ENCODE measurements around the gene RCSD1. TPM values are rescaled to one million over a fixed set of nuclear protein-coding genes. Genes with fewer than 3 reads are reported as not detected.
"Not testable (repeated sequence)": the region's sequence is repeated elsewhere in the genome, so short reads cannot be mapped to it uniquely, and the experiment has no call there.

The RCSD1 gene
- total and polyA plus RNA-seq, 12 donors = 3.3 to 15.4 (median 9.4) TPM

DNA sequence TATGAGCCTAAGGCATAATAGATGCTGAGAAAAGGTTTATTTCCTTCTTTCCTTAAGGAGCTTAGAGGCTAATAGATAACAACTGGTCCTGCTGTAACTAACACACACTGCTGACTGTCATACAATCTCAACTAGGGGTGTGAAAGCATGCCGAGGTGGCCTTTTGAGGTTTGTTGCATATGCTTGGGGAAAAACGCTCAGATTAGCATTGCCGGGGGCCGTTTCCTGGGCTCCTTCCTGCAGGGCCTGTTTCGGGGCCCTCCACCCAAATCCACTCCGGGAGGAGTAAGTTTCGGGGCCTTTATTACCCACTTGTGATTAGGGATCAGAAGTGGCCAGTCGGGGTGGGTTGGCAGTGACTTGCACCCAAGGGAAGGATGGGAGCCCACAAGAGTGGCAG lies 27.2 kb upstream of the RCSD1 start:
- Histone ChIP-seq H3K4me3 (no peak overlapping the region), H3K4me1 (replicated peaks in 1 of 2) (peaks cover 6 to 26% of the 10 kb centered on the region in 2 donors), H3K27ac (no peak overlapping the region), H3K36me3 (replicated peaks in 1 of 2) (no peaks in the 10 kb centered on the region), H3K27me3 (no peaks in the 10 kb centered on the region), H3K9me3 (replicated peaks in 1 of 3) (peaks cover 0 to 4% (median 0%) of the 10 kb centered on the region in 3 donors)
- intact Hi-C loops (cut with DNase I) = no loop called here
- TF ChIP-seq CTCF (IDR thresholded peaks at IDR 0.05) (no peak), POLR2A (IDR thresholded peaks at IDR 0.05) (no peak)
- WGBS, 4 donors = 78 to 93% (median 81%) methylated on average over 8 of the region's 8 CpGs
- no peak for DNase-seq

DNA sequence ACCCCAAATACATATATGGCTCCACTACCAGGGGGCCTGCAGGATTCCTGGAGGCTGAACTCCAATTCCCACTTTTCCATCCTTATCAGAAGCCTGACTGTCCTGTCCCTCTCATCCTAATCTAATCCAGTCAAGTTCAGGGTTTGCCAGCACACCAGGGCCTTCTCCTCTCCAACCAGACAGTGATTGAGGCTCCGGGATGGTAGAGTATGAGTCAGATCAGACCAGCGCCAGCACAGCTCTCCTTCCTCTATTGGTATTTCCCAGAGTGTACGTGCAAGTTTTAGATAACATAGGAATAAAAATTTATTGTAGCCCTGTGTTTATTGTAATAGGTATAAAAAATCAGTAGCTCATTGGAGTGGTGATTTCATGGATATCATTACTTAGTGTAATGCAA lies 24.5 kb upstream of the RCSD1 start:
- Histone ChIP-seq H3K27ac (no peak overlapping the region), H3K36me3 (replicated peaks in 1 of 2) (no peaks in the 10 kb centered on the region), H3K27me3 (no peaks in the 10 kb centered on the region), H3K4me1 (replicated peaks in 1 of 2) (peaks cover 1 to 16% of the 10 kb centered on the region in 2 donors), H3K9me3 (replicated peaks in 1 of 3) (peaks cover 0 to 4% (median 0%) of the 10 kb centered on the region in 3 donors), H3K4me3 (no peak overlapping the region)
- TF ChIP-seq CTCF (IDR thresholded peaks at IDR 0.05) = no peak
- no peak for TF ChIP-seq POLR2A (IDR thresholded peaks at IDR 0.05)
- DNase-seq = peak in 1 of 7 donors; percentile 25
- intact Hi-C loops (cut with DNase I) = no loop called here
- 64 to 83% (median 68%) methylated on average over 3 of the region's 3 CpGs for WGBS, 4 donors

DNA sequence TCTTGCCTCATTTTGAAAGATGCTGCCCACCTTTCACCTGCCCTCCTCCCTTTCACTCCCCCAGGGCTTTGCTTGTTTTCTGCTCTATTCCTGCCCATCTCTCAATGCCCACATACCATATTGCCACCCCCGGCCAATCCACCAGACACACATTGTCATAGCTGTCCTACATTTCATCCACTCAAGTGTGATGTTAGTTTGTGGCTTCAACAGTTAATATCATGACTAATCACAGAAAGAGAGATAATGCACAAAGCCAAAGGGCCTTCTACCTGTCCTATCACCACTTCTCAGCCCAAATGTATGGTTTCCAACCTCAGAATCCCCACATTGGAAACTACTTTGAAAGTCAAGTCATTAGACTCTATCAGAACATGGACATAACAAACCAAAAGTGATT lies 18.0 kb upstream of the RCSD1 start:
- H3K9me3 ChIP-seq (replicated peaks in 1 of 3) = peaks cover 0 to 4% (median 0%) of the 10 kb centered on the region in 3 donors
- WGBS, 4 donors = 83 to 92% (median 89%) methylated on average over 1 of the region's 1 CpG
- no peak overlapping the region for H3K4me3 ChIP-seq
- H3K27ac ChIP-seq = no peak overlapping the region
- intact Hi-C loops (cut with DNase I) = no loop called here
- DNase-seq = no peak
- H3K36me3 ChIP-seq (replicated peaks in 1 of 2) = no peaks in the 10 kb centered on the region
- TF ChIP-seq POLR2A (IDR thresholded peaks at IDR 0.05) (no peak), CTCF (IDR thresholded peaks at IDR 0.05) (no peak)
- H3K4me1 ChIP-seq (replicated peaks in 1 of 2) = peaks cover 0 to 6% of the 10 kb centered on the region in 2 donors
- no peaks in the 10 kb centered on the region for H3K27me3 ChIP-seq

GRCh38 chr1:167612587-167613385 lies 17.2 kb upstream of the RCSD1 start:
- intact Hi-C loops (cut with DNase I) = no loop called here
- WGBS, 4 donors = 78 to 91% (median 84%) methylated on average over 2 of the region's 2 CpGs

GRCh38 chr1:167613984-167614383 lies 16.0 kb upstream of the RCSD1 start:
- H3K9me3 ChIP-seq (replicated peaks in 1 of 3); intact Hi-C loops (cut with DNase I); H3K36me3 ChIP-seq (replicated peaks in 1 of 2); H3K27ac ChIP-seq; H3K4me3 ChIP-seq; H3K27me3 ChIP-seq; DNase-seq: not testable (repeated sequence)
- WGBS, 4 donors = 69 to 75% (median 73%) methylated on average over 2 of the region's 2 CpGs
- peaks cover 0 to 16% of the 10 kb centered on the region in 2 donors for H3K4me1 ChIP-seq (replicated peaks in 1 of 2)

More at GRCh38 chr1:167612587-167613385, 17.2 kb upstream of the RCSD1 start:
- no peak for DNase-seq
- no peaks in the 10 kb centered on the region for H3K9me3 ChIP-seq (replicated peaks in 1 of 3)
- H3K27ac ChIP-seq = no peak overlapping the region
- no peaks in the 10 kb centered on the region for H3K36me3 ChIP-seq (replicated peaks in 1 of 2)
- TF ChIP-seq CTCF (IDR thresholded peaks at IDR 0.05) = no peak
- TF ChIP-seq POLR2A (IDR thresholded peaks at IDR 0.05) = no peak
- no peaks in the 10 kb centered on the region for H3K27me3 ChIP-seq
- peaks cover 0 to 11% of the 10 kb centered on the region in 2 donors for H3K4me1 ChIP-seq (replicated peaks in 1 of 2)
- H3K4me3 ChIP-seq = no peak overlapping the region
